ENCODE measurements around the gene SEMA4A.

GRCh38 chr1:156163712-156164111 is 10.3 kb downstream of the SEMA4A start:
- TF ChIP-seq, protein P1, sequence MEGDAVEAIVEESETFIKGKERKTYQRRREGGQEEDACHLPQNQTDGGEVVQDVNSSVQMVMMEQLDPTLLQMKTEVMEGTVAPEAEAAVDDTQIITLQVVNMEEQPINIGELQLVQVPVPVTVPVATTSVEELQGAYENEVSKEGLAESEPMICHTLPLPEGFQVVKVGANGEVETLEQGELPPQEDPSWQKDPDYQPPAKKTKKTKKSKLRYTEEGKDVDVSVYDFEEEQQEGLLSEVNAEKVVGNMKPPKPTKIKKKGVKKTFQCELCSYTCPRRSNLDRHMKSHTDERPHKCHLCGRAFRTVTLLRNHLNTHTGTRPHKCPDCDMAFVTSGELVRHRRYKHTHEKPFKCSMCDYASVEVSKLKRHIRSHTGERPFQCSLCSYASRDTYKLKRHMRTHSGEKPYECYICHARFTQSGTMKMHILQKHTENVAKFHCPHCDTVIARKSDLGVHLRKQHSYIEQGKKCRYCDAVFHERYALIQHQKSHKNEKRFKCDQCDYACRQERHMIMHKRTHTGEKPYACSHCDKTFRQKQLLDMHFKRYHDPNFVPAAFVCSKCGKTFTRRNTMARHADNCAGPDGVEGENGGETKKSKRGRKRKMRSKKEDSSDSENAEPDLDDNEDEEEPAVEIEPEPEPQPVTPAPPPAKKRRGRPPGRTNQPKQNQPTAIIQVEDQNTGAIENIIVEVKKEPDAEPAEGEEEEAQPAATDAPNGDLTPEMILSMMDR (IDR thresholded peaks at IDR 0.05), result no peak
- no peak for TF ChIP-seq POLR2A (IDR thresholded peaks at IDR 0.05)
- no peak for TF ChIP-seq EP300 (IDR thresholded peaks at IDR 0.05)
